Measurements from ENCODE around the gene NEK4.
"Not testable (repeated sequence)": the region's sequence is repeated elsewhere in the genome, so short reads cannot be mapped to it uniquely, and the experiment has no call there.

Gene NEK4

DNA sequence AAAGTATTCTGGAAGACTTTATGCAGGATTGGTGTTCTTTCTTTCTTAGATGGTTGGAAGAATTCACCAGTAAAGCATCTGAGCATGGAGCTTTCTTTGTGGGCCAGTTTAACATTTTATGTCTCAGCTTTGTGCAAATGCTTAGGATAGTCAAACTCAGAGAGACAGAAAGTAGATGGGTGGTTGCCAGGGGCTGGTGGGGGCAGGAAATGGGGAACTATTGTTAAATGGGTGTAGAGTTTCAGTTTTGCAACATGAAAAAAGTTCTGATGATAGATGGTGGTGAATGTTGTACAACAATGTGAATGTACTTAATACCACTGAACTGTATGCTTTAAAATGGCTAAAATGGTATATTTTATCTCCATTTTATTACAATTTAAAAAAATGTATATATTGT, 40.1 kb downstream of the NEK4 start:
- no peak for DNase-seq

- DNase-seq, result not testable (repeated sequence)
These were observed 42.0 kb downstream of the NEK4 start for GRCh38 chr3:52728753-52729152.

DNA sequence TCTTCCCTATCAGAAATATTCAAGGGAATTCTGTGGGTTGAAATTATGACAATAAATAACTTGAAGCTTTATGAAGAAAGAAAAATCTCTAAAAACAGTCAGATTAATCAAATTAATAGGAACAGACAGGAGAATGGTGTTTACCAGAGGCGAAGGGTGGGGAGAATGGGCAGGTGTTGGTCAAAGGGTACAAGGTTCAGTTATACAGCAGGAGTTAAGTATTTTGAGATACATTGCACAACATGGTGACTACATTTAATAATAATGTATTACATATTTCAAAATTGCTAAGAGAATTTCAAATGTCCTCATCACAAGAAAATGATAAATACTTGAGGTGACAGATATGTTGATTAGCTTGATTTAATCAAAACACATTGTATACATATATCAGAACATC, 46.2 kb downstream of the NEK4 start:
- DNase-seq, result no peak

DNA sequence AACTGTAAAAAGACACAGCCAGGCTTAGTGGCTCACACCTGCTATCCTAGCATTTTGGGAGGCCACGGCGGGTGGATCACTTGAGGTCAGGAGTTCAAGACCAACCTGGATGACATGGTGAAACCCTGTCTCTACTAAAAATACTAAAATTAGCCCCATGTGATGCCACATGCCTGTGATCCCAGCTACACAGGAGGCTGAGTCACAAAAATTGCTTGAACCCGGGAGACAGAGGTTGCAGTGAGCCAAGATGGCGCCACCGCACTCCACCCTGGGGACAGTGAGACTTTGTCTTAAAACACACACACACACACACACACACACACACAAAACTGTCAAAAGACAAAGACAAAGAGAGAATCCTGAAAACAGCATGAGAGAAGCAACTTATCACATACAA, 46.8 kb downstream of the NEK4 start:
- DNase-seq, result no peak

DNA sequence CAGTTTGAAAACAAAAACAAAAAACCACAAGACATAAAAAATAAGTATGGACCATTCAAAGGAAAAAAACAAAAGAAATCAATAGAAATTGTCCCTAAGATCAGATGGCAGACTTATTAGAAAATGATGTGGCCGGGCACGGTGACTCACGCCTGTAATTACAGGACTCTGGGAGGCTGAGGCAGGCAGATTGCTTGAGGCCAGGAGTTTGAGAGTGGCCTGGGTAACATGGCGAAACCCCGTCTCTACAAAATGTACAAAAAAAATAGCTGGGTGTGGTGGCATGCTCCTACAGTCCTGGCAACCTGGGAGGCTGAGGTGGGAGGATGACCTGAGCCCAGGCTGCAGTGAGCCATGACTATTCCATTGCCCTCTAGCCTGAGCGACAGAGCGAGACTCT, 48.2 kb downstream of the NEK4 start:
- DNase-seq, result no peak

- no peak for DNase-seq
These were observed 49.1 kb downstream of the NEK4 start for GRCh38 chr3:52721730-52722008.

DNA sequence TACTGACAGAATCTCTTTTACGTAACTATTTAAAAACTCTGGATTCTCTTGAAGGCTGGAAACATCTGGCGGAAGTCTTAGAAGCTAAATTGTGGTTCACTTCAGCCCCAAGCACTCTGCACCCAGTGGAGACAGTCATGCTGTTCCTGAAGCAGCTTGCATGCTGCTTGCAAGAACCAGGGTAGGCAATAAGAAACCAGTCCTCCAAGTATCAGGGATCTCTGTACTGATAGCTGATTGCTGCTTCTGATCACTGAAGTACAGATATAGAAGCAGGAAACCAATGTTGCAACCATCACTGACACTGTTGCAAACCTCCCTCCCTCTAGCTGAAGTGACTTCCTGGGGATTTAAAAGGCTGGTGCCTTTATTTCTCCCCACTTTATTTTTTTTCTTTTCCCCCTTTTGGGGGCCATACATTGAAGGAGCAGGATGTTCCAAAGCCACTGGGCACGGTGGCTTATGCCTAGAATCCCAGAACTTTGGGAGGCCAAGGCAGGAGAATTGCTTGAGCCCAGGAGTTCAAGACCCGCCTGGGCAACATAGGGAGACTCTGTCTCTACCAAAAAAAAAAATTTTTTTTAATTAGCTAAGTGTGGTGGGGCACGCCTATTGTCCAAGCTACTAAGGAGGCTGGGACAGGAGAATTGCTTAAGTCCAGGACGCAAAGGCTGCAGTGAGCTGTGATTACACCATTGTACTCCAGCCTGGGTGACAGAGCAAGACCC, 49.6 kb downstream of the NEK4 start:
- DNase-seq, result no peak

- no peak for DNase-seq
These were observed 51.1 kb downstream of the NEK4 start for GRCh38 chr3:52719618-52720017.

DNA sequence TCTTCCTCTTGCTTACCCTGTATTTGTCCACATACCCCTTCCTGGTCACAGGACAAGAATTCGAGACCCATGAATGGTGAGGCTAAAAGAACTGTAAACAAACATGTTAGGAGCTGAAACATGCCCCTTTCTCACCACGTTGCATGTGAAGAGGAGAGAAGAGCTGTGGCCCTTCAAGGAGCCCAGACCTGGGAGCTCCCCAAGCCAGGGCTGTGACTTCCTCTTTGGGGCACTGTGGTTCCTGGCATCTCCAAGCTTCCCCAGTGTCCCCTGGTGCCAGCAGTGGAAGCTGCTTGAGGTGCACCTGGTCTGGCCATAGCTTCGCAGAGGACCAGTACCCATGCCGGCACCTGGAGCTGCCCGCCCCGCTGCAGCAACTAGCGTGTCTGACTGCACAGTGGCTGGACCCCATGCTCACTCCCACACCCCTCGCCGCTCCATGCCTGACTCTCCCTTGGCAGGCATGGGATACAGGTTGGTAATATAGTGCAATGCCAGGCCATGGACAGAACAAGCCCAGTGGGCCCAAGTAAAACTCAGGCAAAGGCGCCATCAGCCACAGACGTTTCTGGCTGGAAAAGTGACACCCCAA, 54.9 kb downstream of the NEK4 start:
- no peak for DNase-seq

GRCh38 chr3:52714335-52715302, 56.1 kb downstream of the NEK4 start:
- no peak for DNase-seq

- DNase-seq, result no peak
These were observed 58.2 kb downstream of the NEK4 start for GRCh38 chr3:52712291-52713212.

GRCh38 chr3:52710512-52710911, 60.2 kb downstream of the NEK4 start:
- DNase-seq, result no peak

DNA sequence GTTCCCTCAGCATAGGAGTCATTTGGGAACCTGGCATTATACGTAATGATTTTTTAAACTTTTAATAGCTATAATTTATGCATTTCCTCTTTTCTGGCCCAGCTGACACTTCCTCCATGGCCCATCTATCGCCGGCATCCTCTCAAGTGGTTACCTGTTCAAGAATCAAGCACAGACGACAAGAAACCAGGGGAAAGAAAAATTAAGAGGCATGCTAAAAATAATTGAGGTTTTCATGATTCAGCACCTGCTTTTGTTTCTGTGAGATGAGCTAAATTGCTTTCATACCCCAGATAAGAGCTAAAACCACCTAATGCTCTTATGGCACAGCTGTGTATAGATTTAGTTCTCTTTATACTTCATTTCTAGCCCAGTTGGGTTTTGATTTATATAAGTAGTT, 63.2 kb downstream of the NEK4 start:
- DNase-seq, result no peak

DNA sequence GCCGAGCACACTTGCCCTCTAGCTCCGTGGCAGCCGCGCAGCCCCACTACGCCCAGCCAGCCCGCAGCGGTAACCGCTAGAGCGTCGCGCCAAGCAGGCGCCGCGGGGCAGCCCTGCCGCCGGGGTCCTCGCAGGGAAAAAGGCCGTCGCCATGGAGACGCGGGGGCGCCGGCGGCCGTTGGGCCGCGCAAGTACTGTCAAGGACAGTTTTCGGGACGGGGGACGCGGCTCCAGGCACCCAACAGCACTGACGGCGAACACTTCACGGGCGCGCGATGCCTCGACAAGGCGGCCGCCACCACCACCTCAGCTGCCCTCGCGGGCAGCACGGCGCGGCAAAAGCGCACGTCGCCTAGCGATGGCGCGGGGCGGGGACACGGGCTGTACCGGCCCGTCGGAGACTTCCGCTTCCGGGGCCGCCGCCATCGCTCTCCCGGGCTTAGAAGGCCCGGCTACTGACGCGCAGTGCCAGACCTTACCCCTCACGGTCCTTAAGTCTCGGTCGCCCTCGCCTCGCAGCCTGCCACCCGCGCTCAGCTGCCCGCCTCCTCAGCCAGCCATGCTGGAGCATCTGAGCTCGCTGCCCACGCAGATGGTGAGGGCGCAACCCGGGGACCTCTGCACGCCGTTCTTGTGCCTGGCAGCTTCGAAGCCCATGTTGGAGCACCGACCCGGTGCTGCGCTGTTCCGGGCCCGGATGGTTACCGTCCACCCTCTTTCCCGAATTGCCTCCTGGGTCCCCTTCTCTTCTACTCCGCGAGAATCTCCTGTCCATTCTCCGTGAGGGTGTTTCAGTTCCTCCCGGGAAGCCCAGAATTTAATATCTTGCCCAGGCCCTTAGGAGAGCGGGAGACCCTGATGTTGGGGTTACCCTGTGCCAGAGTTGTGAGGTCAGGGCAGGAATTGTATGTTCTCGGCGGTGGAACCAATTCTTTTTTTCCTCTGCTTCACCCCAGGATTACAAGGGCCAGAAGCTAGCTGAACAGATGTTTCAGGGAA, 64.8 kb downstream of the NEK4 start, which contains the start of the genes GLT8D1 and SPCS1:
GLT8D1 (minus strand) TSS at position 104 of the 999 bp plus-strand sequence. CDS start 5,331 bp downstream, outside the sequence.
SPCS1 (plus strand) TSS at position 419 of the 999 bp plus-strand sequence; CDS start at position 560, 141 bp downstream.
- DNase-seq, result peak; percentile 86

DNA sequence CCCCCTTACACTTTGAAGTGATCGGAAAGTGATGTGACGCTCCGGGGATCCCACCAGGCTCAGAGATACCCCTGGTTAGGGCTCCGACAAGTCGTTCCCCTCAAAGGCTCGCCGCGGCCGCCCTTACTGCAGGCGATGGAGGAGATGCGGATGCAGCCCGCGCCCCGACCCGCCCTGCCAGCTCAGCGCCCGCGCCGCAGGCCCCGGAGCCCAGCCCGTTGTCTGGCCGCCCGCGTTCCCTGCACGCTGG, 65.4 kb downstream of the NEK4 start:
- no peak for DNase-seq

- DNase-seq, result peak; percentile 31
These were observed 65.9 kb downstream of the NEK4 start for GRCh38 chr3:52704611-52705437.

GRCh38 chr3:52703341-52703740, 67.4 kb downstream of the NEK4 start:
- no peak for DNase-seq

GRCh38 chr3:52697632-52697965, 73.1 kb downstream of the NEK4 start:
- no peak for DNase-seq

DNA sequence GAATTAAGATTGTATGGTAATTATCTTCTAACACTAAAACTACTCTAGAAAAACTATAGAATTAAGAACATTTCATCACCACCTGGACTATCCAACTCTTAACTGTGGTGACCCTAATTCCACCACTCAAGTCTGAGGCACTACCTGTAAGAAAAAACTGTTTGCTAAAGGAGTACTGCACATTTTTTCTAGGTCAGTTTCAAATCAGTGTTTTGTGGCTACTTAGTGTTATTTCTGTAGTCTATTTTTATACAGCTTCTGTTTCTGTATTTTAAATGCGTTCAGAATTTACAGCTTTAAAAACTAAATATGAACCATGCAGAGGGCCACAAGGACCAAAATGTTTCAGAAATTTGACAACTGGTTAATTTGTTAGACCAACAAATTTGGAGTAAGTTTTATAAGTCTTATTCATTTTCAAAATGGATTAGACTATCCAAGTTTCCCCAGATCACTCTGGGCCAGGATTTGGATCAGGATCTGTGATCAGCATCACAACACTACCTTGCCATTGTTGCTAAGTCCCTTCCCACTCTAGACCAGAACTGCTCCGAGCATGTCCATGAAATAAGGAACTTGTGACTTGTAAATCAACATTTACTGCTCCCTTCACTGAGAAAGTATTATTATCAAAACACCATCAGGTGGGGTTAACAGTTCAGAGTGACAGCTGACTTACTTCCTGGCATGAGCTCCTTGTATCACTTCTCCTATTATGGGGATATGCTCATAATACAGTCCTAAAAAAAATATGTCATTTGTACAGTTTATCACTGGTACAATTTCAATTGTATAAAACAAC, 73.7 kb downstream of the NEK4 start:
- DNase-seq, result no peak

All from 8988T (cell line).